Activated naive CD4-positive, alpha-beta T cell treated with anti-CD3 and anti-CD28 coated beads, Interleukin-2, amount 50 U/mL, for 72 hours (primary cell): ENCODE data around the gene PITPNM1. TPM values are rescaled to one million over a fixed set of nuclear protein-coding genes. Genes with fewer than 3 reads are reported as not detected.

Experiments
- ATAC-seq, 2 donors: fragments of 150-1000 bp; cut with Tn5 transposase; 2 replicates each; pipeline ENCODE4 v1.10.0; 2021; ENCODE audit warnings: mild to moderate bottlenecking in 2 of 2, moderate library complexity in 2 of 2
- DNase-seq, 2 donors: peaks; one replicate each; pipeline ENCODE4 v3.0.0; 2021 to 2022; ENCODE audit warnings: low spot score in 2 of 2
- H3K27ac Mint-ChIP-seq, 2 donors: one replicate each; pipeline ENCODE4 v1.8.0; 2022; ENCODE audit warnings: mild to moderate bottlenecking in 2 of 2, mixed read lengths in 2 of 2
- H3K36me3 Mint-ChIP-seq, 2 donors: one replicate each; pipeline ENCODE4 v1.8.0; 2022; ENCODE audit warnings: mixed read lengths in 2 of 2
- H3K9me3 Mint-ChIP-seq, 2 donors: one replicate each; pipeline ENCODE4 v1.8.0; 2022; ENCODE audit warnings: mixed read lengths in 2 of 2
- total RNA-seq, 2 donors: library from RNA; stranded (reverse); gene quantifications; one replicate each; pipeline ENCODE4 v1.2.3, GENCODE V29; 2022

The PITPNM1 gene
- total RNA-seq, 2 donors from 2014 or later = 102 to 122 TPM

DNA sequence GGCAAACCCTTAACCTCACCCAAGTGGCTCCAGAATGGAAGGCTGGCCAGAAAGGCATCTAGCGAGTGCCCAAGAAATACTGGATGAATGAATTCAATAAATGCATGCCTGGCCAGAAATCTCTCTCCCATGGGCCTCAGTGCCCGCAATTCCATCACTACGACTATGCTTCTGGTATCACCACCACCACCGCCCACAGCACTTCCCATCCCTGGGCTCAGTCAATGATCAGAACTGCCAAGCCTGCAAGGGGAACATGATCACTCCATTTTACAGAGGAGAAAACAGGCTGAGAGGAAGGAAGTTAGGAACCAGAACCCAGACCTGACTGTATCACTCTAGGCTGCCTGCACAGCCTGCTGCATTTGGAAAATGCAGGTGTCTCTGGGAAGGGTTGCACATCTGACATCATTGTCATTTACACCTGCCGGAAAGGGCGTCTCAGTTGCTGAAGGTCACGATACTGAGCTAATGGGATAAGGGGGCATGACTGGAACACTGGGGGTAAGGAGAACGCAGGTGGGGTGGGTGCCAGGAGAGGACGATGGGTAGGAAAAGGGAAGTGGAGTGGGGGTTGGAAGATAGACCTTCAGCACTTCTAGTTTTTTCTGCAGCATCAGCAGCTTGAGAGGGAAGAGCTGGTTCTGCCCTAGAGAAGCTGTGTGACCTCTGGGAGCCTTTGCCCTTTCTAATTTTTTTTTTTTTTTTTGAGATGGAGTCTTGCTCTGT lies 55.9 kb downstream of the PITPNM1 start:
- H3K9me3 Mint-ChIP-seq = no peaks in the 10 kb centered on the region
- ATAC-seq (no peak), DNase-seq (no peak)
- no peaks in the 10 kb centered on the region for H3K36me3 Mint-ChIP-seq
- no peak overlapping the region for H3K27ac Mint-ChIP-seq

DNA sequence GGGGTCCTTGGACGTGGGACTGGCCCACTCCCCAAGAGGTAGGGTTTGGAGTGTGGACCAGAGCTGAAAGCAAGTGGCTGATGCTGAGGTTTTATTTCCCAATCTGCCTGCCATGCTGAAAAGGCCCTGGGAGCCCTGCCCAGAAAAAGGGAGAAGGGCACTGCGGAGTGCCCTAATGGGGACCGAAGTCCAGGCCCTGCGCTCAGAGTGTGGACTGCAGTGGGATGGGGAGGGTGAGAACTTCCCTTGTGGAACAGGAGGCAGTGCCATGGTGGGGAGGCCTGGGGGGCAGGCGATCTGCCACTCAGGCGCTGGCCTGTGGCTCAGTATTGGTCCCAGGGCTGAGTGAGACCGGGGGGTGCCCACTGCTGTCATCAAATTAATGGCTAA lies 56.9 kb downstream of the PITPNM1 start:
- Mint-ChIP-seq H3K36me3 (no peaks in the 10 kb centered on the region), H3K27ac (no peak overlapping the region), H3K9me3 (no peaks in the 10 kb centered on the region)
- no peak for ATAC-seq
- DNase-seq = no peak

DNA sequence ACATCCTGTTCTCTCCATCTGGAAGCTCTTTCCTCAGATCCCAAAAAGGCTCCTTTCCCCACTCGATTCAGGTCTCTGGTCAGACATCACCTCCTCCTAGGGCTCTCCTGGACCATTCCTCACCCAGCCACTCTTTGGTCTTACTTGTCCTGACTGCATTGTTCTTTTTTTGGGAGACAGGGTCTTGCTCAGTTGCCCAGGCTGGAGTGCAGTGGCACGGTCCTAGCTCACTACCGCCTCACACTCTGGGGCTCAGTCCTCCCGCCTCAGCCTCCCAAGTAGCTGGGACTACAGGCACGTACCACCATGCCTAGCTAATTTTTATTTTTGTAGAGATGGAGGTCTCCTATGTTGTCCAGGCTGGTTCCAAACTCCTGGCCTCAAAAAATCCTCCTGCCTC lies 59.6 kb downstream of the PITPNM1 start:
- Mint-ChIP-seq H3K9me3 (no peaks in the 10 kb centered on the region), H3K36me3 (no peaks in the 10 kb centered on the region), H3K27ac (peak overlapping the region in 1 of 2 donors; percentile 45)
- ATAC-seq (no peak), DNase-seq (no peak)

- DNase-seq = no peak
- H3K27ac Mint-ChIP-seq = peak overlapping the region; percentile 65 to 90
- ATAC-seq = no peak
- peaks cover 22 to 25% of the 10 kb centered on the region in 2 donors for H3K36me3 Mint-ChIP-seq
- no peaks in the 10 kb centered on the region for H3K9me3 Mint-ChIP-seq
These were observed 62.4 kb downstream of the PITPNM1 start for GRCh38 chr11:67442504-67443404.

Other genes with a start within 250 kb of the PITPNM1 start
- gene GRK2, start 238.9 kb downstream of the PITPNM1 start, total RNA-seq = 100 to 1,000 TPM; 289 to 376 TPM
- 100 to 1,000 TPM in 1 of 2 donors, 10 to 100 TPM in 1; 76.0 to 213 TPM for gene ANKRD13D, start 216.1 kb downstream of the PITPNM1 start, total RNA-seq
- gene SSH3, start 201.8 kb downstream of the PITPNM1 start, total RNA-seq = 10 to 100 TPM; 11.6 to 16.5 TPM
- 10 to 100 TPM; 49.9 to 57.2 TPM for gene POLD4, start 151.8 kb downstream of the PITPNM1 start, total RNA-seq
- under 1 TPM in 1 of 2 donors, not detected in 1; 0.89 TPM for gene CLCF1, start 131.8 kb downstream of the PITPNM1 start, total RNA-seq
- gene RAD9A, start 113.4 kb downstream of the PITPNM1 start, total RNA-seq = 10 to 100 TPM; 35.6 to 53.7 TPM
- 100 to 1,000 TPM; 238 to 253 TPM for gene PPP1CA, start 103.5 kb downstream of the PITPNM1 start, total RNA-seq
- gene TBC1D10C, start 101.3 kb downstream of the PITPNM1 start, total RNA-seq = 100 to 1,000 TPM; 135 to 155 TPM
- 1 to 10 TPM; 1.4 to 4.5 TPM for gene CARNS1, start 89.7 kb downstream of the PITPNM1 start, total RNA-seq
- gene RPS6KB2, start 76.9 kb downstream of the PITPNM1 start, total RNA-seq = 10 to 100 TPM; 64.3 to 68.8 TPM
- gene PTPRCAP, start 67.7 kb downstream of the PITPNM1 start, total RNA-seq = 100 to 1,000 TPM in 1 of 2 donors, 10 to 100 TPM in 1; 65.2 to 131 TPM
- 100 to 1,000 TPM; 293 to 428 TPM for gene CORO1B, start 61.9 kb downstream of the PITPNM1 start, total RNA-seq
- not detected for gene GPR152, start 52.6 kb downstream of the PITPNM1 start, total RNA-seq
- 1 to 10 TPM; 1.7 to 2.8 TPM for gene CABP4, start 50.0 kb downstream of the PITPNM1 start, total RNA-seq
- gene TMEM134, start 36.1 kb downstream of the PITPNM1 start, total RNA-seq = 10 to 100 TPM; 39.1 to 77.9 TPM
- gene AIP, start 22.3 kb downstream of the PITPNM1 start, total RNA-seq = 100 to 1,000 TPM; 151 to 207 TPM
- gene CDK2AP2, start 2.8 kb upstream of the PITPNM1 start, total RNA-seq = 10 to 100 TPM; 72.4 to 85.2 TPM
- gene CABP2, start 18.1 kb upstream of the PITPNM1 start, total RNA-seq = not detected
- 100 to 1,000 TPM; 247 to 466 TPM for gene GSTP1, start 78.4 kb upstream of the PITPNM1 start, total RNA-seq
- 100 to 1,000 TPM; 237 to 286 TPM for gene NDUFV1, start 101.6 kb upstream of the PITPNM1 start, total RNA-seq
- 10 to 100 TPM; 27.6 to 37.3 TPM for gene NUDT8, start 124.6 kb upstream of the PITPNM1 start, total RNA-seq
- not detected for gene TBX10, start 134.4 kb upstream of the PITPNM1 start, total RNA-seq
- gene ACY3, start 145.4 kb upstream of the PITPNM1 start, total RNA-seq = under 1 TPM in 1 of 2 donors, not detected in 1; 0.18 TPM
- gene ALDH3B2, start 169.3 kb upstream of the PITPNM1 start, total RNA-seq = not detected